NCI-H2107 treated with DMSO at 0.1 percent for 48 hours (cell line): ENCODE results near the gene HPSE2.

Experiments
- DNase-seq: peaks from one replicate; lab custom pipeline; 2025; ENCODE audit not compliant: unreplicated experiment; lab: John Stamatoyannopoulos, UW

HPSE2 gene

GRCh38 chr10:98696516-98696915, 539.1 kb downstream of the HPSE2 start:
- DNase-seq = no peak

GRCh38 chr10:98694883-98695282, 540.8 kb downstream of the HPSE2 start:
- no peak for DNase-seq

DNA sequence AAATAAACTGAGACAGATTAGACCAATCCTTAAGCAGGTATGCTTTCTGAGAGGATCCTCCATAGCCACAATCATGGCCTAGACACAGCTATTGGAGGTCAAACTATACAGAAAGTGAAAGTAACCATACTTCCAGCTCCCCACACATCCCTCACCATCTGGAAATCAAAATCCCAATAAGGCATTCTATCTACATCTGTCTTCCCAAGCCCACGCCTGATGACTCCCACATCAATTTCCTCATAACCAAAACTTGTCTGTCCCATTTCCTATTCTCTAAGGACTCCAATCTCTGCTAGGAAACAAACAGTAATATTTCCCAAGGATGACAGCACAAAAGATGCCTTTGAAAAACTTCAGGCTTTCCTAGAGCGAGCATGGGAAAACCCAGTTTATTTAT, 541.6 kb downstream of the HPSE2 start:
- DNase-seq = no peak

GRCh38 chr10:98687685-98688084, 548.0 kb downstream of the HPSE2 start:
- no peak for DNase-seq

- DNase-seq = no peak
These were observed 551.4 kb downstream of the HPSE2 start for GRCh38 chr10:98684019-98684899.

GRCh38 chr10:98676895-98677294, 558.8 kb downstream of the HPSE2 start:
- no peak for DNase-seq

- DNase-seq = no peak
These were observed 559.8 kb downstream of the HPSE2 start for GRCh38 chr10:98675902-98676301.

DNA sequence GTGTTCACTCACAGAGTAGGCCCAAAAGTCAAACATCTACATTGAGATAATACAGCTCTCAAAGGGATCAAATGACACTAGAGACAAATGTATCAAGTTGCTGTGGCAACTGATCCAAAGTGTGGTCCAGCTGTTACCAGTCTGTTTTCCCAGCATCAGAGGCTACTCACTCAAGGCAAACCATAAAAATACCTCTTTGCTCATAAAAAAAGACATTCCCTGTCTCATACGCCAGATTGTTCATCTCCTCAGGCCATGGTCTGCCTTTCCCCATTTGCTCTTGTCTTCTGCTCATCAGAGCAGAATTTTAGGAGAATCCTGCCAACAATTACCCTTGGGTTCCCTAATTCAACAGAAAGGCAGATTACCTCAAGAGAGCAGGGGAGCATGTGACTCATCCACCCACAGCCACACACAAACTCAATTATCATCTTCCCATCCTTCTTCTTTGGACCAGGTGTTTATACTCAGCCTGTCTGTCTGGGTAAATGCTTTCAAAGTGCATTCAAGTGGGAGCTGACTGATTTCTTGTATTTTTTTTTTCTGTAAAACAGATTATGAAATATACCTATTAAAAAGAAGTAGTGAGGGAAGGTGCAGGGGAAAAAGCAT, 562.4 kb downstream of the HPSE2 start:
- no peak for DNase-seq

GRCh38 chr10:98667081-98667480, 568.6 kb downstream of the HPSE2 start:
- DNase-seq = no peak

- DNase-seq = no peak
These were observed 569.4 kb downstream of the HPSE2 start for GRCh38 chr10:98666276-98666675.

- DNase-seq = no peak
These were observed 571.2 kb downstream of the HPSE2 start for GRCh38 chr10:98664329-98665042.

DNA sequence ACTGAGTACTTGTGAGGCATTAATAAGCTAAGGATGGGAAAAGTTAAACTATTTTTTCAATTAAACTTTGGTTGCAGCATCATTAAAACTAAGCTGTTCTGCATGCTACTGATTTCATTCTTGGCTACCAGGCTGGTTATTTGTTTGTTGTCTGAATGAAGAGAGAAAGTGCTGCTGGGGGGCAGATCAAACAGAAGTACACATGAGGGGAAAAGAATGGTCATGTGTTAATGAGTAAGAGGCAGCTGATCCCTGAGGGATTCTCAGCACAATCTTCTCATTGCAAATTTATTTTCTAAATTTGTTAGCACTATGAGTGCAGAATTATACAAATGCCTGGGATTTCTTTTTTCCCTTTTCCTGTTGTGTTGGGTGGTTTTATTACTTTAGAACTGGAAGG, 575.7 kb downstream of the HPSE2 start:
- no peak for DNase-seq

DNA sequence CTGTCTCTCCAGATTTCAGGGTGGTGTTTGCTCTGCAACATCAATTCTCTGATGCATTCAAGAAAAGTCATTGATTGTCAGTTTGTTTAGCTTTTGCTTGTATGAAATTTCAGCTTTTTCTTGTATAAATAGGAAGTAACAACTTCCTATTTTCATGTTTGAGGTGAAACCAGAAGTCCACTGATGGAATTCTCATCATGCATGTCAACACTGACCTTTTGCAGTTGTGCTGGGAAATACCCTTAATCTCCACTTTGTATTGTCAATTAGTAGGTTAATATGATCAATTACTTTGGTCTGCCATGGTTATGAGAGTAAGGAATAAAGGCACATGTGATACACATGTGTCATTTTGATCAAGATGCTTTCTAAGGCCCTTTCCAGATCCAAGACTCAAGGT, 580.2 kb downstream of the HPSE2 start:
- no peak for DNase-seq

DNA sequence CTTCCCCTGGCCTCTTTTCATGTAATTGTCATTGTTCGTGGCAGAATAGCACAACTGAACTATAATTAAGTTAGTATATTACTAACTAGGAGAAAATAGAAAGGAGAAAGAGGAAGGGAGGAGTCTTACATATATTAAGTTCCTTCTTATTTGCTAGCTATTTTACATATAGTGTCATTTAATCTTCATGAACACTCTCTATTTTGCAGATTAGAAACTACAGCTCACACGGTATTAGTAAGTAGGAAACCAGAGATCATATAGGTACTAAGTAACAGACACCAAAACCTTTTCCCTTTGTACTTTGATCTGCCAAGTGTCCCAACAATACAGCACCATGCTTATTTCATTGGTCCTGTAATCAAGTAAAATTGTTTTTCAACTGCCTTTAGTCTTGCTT, 586.5 kb downstream of the HPSE2 start:
- DNase-seq = no peak

DNA sequence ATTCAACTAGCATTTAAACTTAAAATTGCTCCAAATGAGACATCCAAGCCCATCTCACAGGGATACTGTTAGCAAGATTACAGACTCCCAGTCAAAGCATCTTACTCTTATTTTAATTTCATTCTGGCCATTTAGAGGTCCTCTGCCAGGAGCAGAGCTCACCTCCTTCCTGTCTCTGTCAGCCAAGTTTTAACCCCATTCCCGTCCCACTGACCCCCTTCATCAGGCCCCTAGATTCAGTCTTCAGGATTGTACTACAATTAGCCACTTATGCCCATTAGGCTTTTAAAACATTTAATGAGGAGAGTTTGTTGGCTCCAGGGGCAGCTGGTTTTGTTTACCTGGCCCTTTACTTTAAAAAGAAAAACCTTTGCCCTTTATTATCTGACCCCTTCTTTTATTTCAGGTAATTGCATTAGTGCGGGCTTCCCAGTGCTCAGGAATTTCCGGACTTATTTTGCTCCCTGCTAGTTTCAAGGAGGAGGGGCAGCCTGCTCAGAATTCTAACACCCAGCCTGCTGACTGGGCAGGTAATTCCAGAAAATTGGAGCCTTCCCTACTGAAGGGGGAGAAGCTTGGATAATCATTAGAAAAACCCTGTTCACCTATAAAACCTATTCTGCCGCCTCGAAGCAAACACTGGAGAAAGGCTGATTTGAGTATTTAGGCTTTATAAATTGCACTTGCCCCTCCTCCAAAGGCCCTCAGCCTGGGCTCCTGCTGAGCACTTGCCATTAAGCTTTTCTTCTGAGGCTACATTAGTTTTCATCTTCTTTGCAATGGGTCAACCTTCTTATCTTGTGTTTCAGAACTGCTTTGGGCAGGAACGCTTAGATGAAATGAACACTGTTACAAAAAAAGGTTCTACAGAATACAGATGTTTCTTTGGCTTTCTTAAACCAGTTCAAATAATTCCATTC, 588.4 kb downstream of the HPSE2 start:
- DNase-seq = no peak

DNA sequence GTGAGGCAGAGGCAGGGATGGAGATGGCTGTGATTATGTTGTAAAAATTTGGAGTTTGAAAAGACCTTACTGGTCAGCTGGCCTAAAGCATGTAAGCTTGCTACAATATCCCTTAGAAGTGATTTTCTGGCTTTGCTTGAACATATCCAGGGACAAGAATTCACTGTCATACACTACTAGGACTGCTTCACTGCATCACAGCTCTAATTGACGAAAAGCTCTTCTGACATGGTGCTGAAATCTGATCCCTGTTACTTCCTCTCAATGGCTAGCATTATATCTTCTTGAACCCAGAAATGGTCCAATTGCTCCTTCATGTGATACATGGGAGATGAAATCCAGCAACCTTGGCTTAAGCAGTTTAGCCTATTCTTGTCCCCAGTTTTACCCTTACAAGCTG, 591.2 kb downstream of the HPSE2 start:
- DNase-seq = no peak

DNA sequence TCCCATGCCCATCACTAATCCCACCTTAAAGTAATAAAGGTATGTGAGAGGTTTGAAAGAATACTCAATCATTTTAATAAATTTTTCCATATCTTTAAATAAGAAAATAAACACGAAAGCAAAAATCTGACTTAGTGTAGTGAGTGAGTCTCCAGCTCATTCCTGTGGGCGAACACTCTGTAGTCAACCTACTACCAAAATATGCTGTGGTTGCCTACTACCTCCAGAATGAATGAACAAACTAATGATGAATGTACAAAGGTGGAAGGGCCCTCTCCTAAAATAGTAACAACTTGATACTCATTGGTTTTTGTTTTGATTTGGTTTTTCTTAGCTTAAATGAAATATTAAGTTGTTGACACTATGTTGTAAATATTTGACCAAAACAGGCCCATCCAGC, 593.4 kb downstream of the HPSE2 start:
- DNase-seq = no peak

DNA sequence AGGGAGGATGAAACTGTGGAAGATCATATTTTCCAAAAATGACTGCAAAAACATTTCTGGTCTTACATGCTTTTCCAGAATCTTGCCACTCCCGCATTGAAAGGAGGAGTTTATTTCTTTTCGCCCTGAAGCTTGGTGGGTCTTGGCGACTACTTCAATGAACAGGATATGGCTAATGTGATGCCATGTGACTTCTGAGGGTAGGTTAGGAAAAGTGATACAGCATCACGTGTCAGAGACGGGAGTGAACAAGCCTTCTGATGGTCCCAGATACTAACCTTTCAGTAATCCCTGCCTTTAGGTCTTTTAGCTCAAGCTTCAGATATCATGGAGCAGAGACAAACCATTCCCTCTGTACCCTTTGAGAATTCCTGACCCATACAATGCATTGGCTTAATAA, 596.7 kb downstream of the HPSE2 start:
- no peak for DNase-seq

DNA sequence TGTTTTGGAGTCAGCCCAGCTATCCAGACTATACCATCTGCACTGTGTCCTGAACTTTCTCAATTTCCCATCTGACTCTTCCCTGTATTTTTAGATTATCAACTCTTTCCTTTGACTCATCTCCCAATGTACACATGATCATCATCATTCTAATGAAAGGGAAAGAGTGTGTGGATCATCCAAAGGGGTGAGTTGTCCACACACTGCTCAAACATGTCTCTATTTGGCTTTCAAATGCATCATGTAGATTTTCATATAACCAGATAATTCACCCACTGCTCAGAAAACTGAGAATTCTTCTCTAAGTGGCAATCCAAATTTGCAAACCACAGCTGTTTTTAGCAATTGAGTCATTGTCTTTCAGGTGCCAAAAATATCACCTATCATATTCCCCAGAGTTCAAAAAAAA, 598.7 kb downstream of the HPSE2 start:
- no peak for DNase-seq

GRCh38 chr10:98632456-98633150, 603.0 kb downstream of the HPSE2 start:
- no peak for DNase-seq
